Non-pigmented ciliary epithelial cell (primary cell): ENCODE results near the gene MORN1.
A peak's percentile ranks its signal among the peaks of the same experiment; 100 is the strongest.

Source experiments
- DNase-seq: peaks from one replicate; pipeline ENCODE4 v3.0.0-alpha.2; 2010; ENCODE audit warnings: low read depth

MORN1 gene

GRCh38 chr1:2289607-2290006 is 101.7 kb downstream of the MORN1 start:
- DNase-seq: no peak

GRCh38 chr1:2288816-2289536 is 102.4 kb downstream of the MORN1 start:
- no peak for DNase-seq

GRCh38 chr1:2288311-2288710 is 103.0 kb downstream of the MORN1 start:
- DNase-seq: no peak

- DNase-seq: no peak
These were observed 103.7 kb downstream of the MORN1 start for GRCh38 chr1:2287649-2288048.

GRCh38 chr1:2286923-2287322 is 104.4 kb downstream of the MORN1 start:
- no peak for DNase-seq

- DNase-seq: no peak
These were observed 106.4 kb downstream of the MORN1 start for GRCh38 chr1:2284932-2285331.

GRCh38 chr1:2283991-2284895 is 107.1 kb downstream of the MORN1 start:
- no peak for DNase-seq

- no peak for DNase-seq
These were observed 107.9 kb downstream of the MORN1 start for GRCh38 chr1:2283371-2283990.

- DNase-seq: no peak
These were observed 108.6 kb downstream of the MORN1 start for GRCh38 chr1:2282556-2283270.

GRCh38 chr1:2279817-2280216 is 111.5 kb downstream of the MORN1 start:
- DNase-seq: no peak

- peak; percentile 49 for DNase-seq
These were observed 112.1 kb downstream of the MORN1 start for GRCh38 chr1:2279210-2279639.

- no peak for DNase-seq
These were observed 112.7 kb downstream of the MORN1 start for GRCh38 chr1:2278591-2279209.

- DNase-seq: no peak
These were observed 113.4 kb downstream of the MORN1 start for GRCh38 chr1:2277741-2278488.

GRCh38 chr1:2276803-2277580 is 114.4 kb downstream of the MORN1 start:
- DNase-seq: no peak

- no peak for DNase-seq
These were observed 115.4 kb downstream of the MORN1 start for GRCh38 chr1:2275796-2276536.

- no peak for DNase-seq
These were observed 116.4 kb downstream of the MORN1 start for GRCh38 chr1:2274929-2275475.

GRCh38 chr1:2274231-2274928 is 117.0 kb downstream of the MORN1 start:
- DNase-seq: no peak

GRCh38 chr1:2273401-2274090 is 117.8 kb downstream of the MORN1 start:
- DNase-seq: no peak
